ENCODE data around the gene VAMP8. TPM values are rescaled to one million over a fixed set of nuclear protein-coding genes. Genes with fewer than 3 reads are reported as not detected.

Gene VAMP8
- total and polyA plus RNA-seq, 2 of the 8 experiments (the other 6 are each of a cell fraction or from before 2014, with no cell fraction given): 34.4 to 69.7 TPM

- Histone ChIP-seq H3K27me3 (replicated peaks in 1 of 4; ENCODE audit: control insufficient read depth in 3 of 4, extremely low read depth in 1 of 4, insufficient read depth in 3 of 4, low read length in 3 of 4) (no peaks in the 10 kb centered on the region), H3K27ac (ENCODE audit: low read depth, low read length) (no peak overlapping the region), H4K20me1 (replicated peaks in 1 of 2; ENCODE audit: control insufficient read depth in 1 of 2, insufficient read depth in 2 of 2, low read length in 2 of 2) (no peaks in the 10 kb centered on the region), H2BK15ac (ENCODE audit: low read length) (no peak overlapping the region), H3K9ac (replicated peaks in 1 of 4; ENCODE audit: extremely low read depth in 1 of 4, low read depth in 3 of 4, low read length in 3 of 4) (no peak overlapping the region), H3K4me3 (ENCODE audit: extremely low read depth in 1 of 4, insufficient read depth in 2 of 4, low read depth in 3 of 4, low read length in 4 of 4) (no peak overlapping the region), H3K56ac (replicated peaks; ENCODE audit: insufficient read length, low read depth, low read length) (no peak overlapping the region), H2AK5ac (ENCODE audit: low read depth, low read length) (no peak overlapping the region), H2BK20ac (ENCODE audit: low read length) (no peak overlapping the region), H2BK12ac (ENCODE audit: low read depth, low read length) (no peak overlapping the region), H3K4me2 (ENCODE audit: insufficient read depth in 1 of 2, low read depth in 2 of 2, low read length in 2 of 2) (no peak overlapping the region), H3K18ac (ENCODE audit: extremely low read depth, low read length) (no peak overlapping the region), H3K36me3 (ENCODE audit: control insufficient read depth in 2 of 4, insufficient read depth in 4 of 4, low read length in 3 of 4) (peaks cover 21 to 42% (median 32%) of the 10 kb centered on the region in 4 experiments), H3K79me2 (ENCODE audit: control insufficient read depth in 1 of 2, insufficient read depth in 2 of 2, low read length in 2 of 2) (no peaks in the 10 kb centered on the region), H2BK5ac (ENCODE audit: low read depth, low read length) (no peak overlapping the region), H4K5ac (ENCODE audit: insufficient read length, low read depth, low read length) (no peak overlapping the region), H3K4me1 (replicated peaks in 1 of 4; ENCODE audit: control insufficient read depth in 3 of 4, insufficient read depth in 4 of 4, low read length in 3 of 4) (no peaks in the 10 kb centered on the region), H4K91ac (replicated peaks; ENCODE audit: insufficient read length, low read length) (no peak overlapping the region), H2BK120ac (replicated peaks; ENCODE audit: low read depth, low read length) (no peak overlapping the region), H3K14ac (ENCODE audit: insufficient read length) (no peak overlapping the region), H3K23ac (ENCODE audit: insufficient read length) (no peak overlapping the region), H4K8ac (ENCODE audit: extremely low read depth, insufficient read depth, low read length) (no peak overlapping the region), H2AFZ (ENCODE audit: low read length) (no peak overlapping the region), H3K9me3 (ENCODE audit: insufficient read depth in 2 of 2, low read depth in 1 of 2, low read length in 1 of 2) (no peaks in the 10 kb centered on the region), H3K79me1 (ENCODE audit: low read depth, low read length) (no peaks in the 10 kb centered on the region), H3K4ac (replicated peaks; ENCODE audit: insufficient read length, low read depth, low read length) (no peak overlapping the region), H3K23me2 (ENCODE audit: low read depth, low read length) (no peaks in the 10 kb centered on the region)
- FAIRE-seq (peak; percentile 95), DNase-seq (ENCODE audit: low read depth in 1 of 2, low spot score in 2 of 2) (peak; percentile 60 to 93)
- WGBS, 2 experiments (ENCODE audit: extremely low coverage in 1 of 2, insufficient coverage in 1 of 2, insufficient read length in 1 of 2, insufficient replicate concordance in 2 of 2, low coverage in 1 of 2, low lambda C conversion rate in 2 of 2, missing lambda C conversion rate in 1 of 2): 76% methylated on average over 9 of the region's 9 CpGs; no CpG with 5 or more reads in 1 of the 2 experiments
- POLR2A ChIA-PET (ENCODE audit: partially characterized antibody): interaction anchor here (0.8 to 38.6 kb wide), 9 partner anchors 6 to 212 kb away, joined by 3 to 1889 read pairs (median 8); partner anchors contain the start of genes C2orf68, CAPG, ELMOD3 and GGCX
- CTCF ChIA-PET (ENCODE audit: partially characterized antibody): interaction anchor here (0.6 to 10.1 kb wide), 36 partner anchors 8 to 219 kb away, joined by 3 to 259 read pairs (median 4); partner anchors contain the start of genes ELMOD3, GGCX, MAT2A and RETSAT
- TF ChIP-seq TAF1 (IDR thresholded peaks at IDR 0.05; ENCODE audit: low read depth, low read length) (no peak), E2F6 (IDR thresholded peaks at IDR 0.05) (no peak), SUZ12 (IDR thresholded peaks at IDR 0.05; ENCODE audit: low read length) (no peak), EGR1 (IDR thresholded peaks at IDR 0.05; ENCODE audit: borderline replicate concordance, low read depth, low read length) (no peak), GTF2F1 (IDR thresholded peaks at IDR 0.05; ENCODE audit: borderline replicate concordance, low read depth, low read length) (no peak), CTCF (IDR thresholded peaks at IDR 0.05; ENCODE audit: control extremely low read depth in 1 of 3, insufficient read depth in 1 of 3, low read depth in 1 of 3, low read length in 3 of 3) (peak; percentile 70 to 93 (median 93)), RAD21 (IDR thresholded peaks at IDR 0.05 in 1 of 2, conservative IDR thresholded peaks at IDR 0.05 in 1 of 2; ENCODE audit: low read depth in 2 of 2, low read length in 2 of 2) (peak; percentile 98)
These were observed 25.4 kb upstream of the VAMP8 start for GRCh38 chr2:85551698-85552678.

Data from H1 (cell line).